H1 (cell line): ENCODE measurements around the gene MOB3B.

ENCODE experiments used
- CBX8 ChIP-seq: fragments of 300-800, 300-1000 bp; sonication (generic); IDR thresholded peaks from 2 replicates; pipeline ENCODE4 v1.7.1; 2016; ENCODE audit warnings: low read depth, low read length, borderline replicate concordance
- CHD7 ChIP-seq: fragments of 300-600 bp; sonication (generic); IDR thresholded peaks from 2 replicates; pipeline ENCODE4 v1.7.1; 2012; ENCODE audit warnings: low read length, moderate library complexity, mild to moderate bottlenecking, inconsistent platforms; ENCODE audit not compliant: insufficient replicate concordance
- HDAC2 ChIP-seq, 2 experiments: fragments of 300-600 bp in 1 of 2; sonication (generic) in 1 of 2; IDR thresholded peaks; 2 replicates each; pipeline ENCODE4 v1.6.1; 2011 to 2012; ENCODE audit warnings: low read depth in 2 of 2, low read length in 2 of 2, mild to moderate bottlenecking in 2 of 2, moderate library complexity in 2 of 2, borderline replicate concordance in 1 of 2, inconsistent platforms in 1 of 2
- MAX ChIP-seq: IDR thresholded peaks from 2 replicates; pipeline ENCODE4 v1.6.1; 2012; ENCODE audit warnings: inconsistent platforms
- PHF8 ChIP-seq: fragments of 200-600 bp; sonication (generic); conservative IDR thresholded peaks from 2 replicates; pipeline ENCODE4 v1.7.1; 2012; ENCODE audit warnings: low read depth, mild to moderate bottlenecking, inconsistent platforms, low read length, moderate library complexity
- POLR2A ChIP-seq, 2 experiments: IDR thresholded peaks; 1 replicate in 1 of 2; 2 replicates in 1 of 2; pipeline ENCODE4 v1.6.1; 2011; ENCODE audit warnings: low read depth in 2 of 2, low read length in 2 of 2, mild to moderate bottlenecking in 2 of 2; ENCODE audit errors: control extremely low read depth in 1 of 2
- RAD21 ChIP-seq, 2 experiments: IDR thresholded peaks in 1 of 2; conservative IDR thresholded peaks in 1 of 2; 2 replicates each; pipeline ENCODE4 v1.6.1; 2011; ENCODE audit warnings: low read depth in 2 of 2, low read length in 2 of 2, improper control_type of control experiment in 1 of 2, inconsistent platforms in 1 of 2, mild to moderate bottlenecking in 1 of 2, moderate library complexity in 1 of 2
- RFX5 ChIP-seq: IDR thresholded peaks from 2 replicates; pipeline ENCODE4 v1.6.1; 2011; ENCODE audit warnings: low read depth, low read length, improper control_type of control experiment, borderline replicate concordance
- SAP30 ChIP-seq: fragments of 300-600 bp; sonication (generic); IDR thresholded peaks from 2 replicates; pipeline ENCODE4 v1.7.1; 2012; ENCODE audit warnings: low read length, moderate library complexity, mild to moderate bottlenecking, inconsistent platforms; ENCODE audit not compliant: insufficient read depth, insufficient replicate concordance
- SRF ChIP-seq: IDR thresholded peaks from 2 replicates; pipeline ENCODE4 v1.6.1; 2011; ENCODE audit warnings: mild to moderate bottlenecking, low read depth, low read length, moderate library complexity
- TF ChIP-seq, protein P1 (sequence below), 3 experiments: IDR thresholded peaks; 1 replicate in 2 of 3; 2 replicates in 1 of 3; pipeline versions ENCODE4 v1.5.1 to v1.6.1; 2011; ENCODE audit warnings: low read length in 3 of 3, mild to moderate bottlenecking in 3 of 3, inconsistent platforms in 2 of 3, low read depth in 1 of 3, moderate library complexity in 1 of 3; ENCODE audit not compliant: insufficient read depth in 1 of 3; ENCODE audit errors: control extremely low read depth in 1 of 3
- TF ChIP-seq, protein P2 (sequence below): IDR thresholded peaks from 2 replicates; pipeline ENCODE4 v1.6.1; 2011; ENCODE audit warnings: low read length, improper control_type of control experiment

DNA sequence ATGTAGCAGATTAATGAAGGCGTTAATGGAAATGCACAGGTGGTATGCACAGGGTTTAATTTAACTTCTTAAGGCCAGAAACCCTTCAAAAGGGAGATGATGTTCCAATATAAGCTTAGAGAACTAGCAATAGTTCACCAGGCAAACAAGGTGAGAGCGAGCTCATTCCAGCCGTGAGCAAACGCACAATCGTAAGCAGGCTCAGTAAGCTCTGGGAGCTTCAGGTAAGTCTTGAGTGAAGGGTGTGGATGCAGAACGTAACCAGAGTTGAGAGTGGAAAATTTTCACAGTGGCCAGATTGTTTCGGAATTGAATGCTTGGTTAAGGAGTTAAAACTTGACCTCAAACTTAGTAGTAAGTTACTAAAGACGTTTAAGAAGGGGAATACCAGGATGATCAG, 238.3 kb downstream of the MOB3B start:
- TF ChIP-seq, protein P1, sequence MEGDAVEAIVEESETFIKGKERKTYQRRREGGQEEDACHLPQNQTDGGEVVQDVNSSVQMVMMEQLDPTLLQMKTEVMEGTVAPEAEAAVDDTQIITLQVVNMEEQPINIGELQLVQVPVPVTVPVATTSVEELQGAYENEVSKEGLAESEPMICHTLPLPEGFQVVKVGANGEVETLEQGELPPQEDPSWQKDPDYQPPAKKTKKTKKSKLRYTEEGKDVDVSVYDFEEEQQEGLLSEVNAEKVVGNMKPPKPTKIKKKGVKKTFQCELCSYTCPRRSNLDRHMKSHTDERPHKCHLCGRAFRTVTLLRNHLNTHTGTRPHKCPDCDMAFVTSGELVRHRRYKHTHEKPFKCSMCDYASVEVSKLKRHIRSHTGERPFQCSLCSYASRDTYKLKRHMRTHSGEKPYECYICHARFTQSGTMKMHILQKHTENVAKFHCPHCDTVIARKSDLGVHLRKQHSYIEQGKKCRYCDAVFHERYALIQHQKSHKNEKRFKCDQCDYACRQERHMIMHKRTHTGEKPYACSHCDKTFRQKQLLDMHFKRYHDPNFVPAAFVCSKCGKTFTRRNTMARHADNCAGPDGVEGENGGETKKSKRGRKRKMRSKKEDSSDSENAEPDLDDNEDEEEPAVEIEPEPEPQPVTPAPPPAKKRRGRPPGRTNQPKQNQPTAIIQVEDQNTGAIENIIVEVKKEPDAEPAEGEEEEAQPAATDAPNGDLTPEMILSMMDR (IDR thresholded peaks at IDR 0.05; ENCODE audit: control extremely low read depth in 1 of 3, insufficient read depth in 1 of 3, low read depth in 1 of 3, low read length in 3 of 3): no peak
- TF ChIP-seq CHD7: no peak
- no peak for TF ChIP-seq PHF8
- TF ChIP-seq CBX8: no peak
- TF ChIP-seq, protein P2, sequence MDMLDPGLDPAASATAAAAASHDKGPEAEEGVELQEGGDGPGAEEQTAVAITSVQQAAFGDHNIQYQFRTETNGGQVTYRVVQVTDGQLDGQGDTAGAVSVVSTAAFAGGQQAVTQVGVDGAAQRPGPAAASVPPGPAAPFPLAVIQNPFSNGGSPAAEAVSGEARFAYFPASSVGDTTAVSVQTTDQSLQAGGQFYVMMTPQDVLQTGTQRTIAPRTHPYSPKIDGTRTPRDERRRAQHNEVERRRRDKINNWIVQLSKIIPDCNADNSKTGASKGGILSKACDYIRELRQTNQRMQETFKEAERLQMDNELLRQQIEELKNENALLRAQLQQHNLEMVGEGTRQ: no peak
- TF ChIP-seq HDAC2 (IDR thresholded peaks at IDR 0.05; ENCODE audit: borderline replicate concordance in 1 of 2, low read depth in 2 of 2, low read length in 2 of 2): no peak
- TF ChIP-seq SRF: no peak
- TF ChIP-seq SAP30: no peak
- no peak for TF ChIP-seq MAX
- no peak for TF ChIP-seq RAD21 (IDR thresholded peaks at IDR 0.05 in 1 of 2, conservative IDR thresholded peaks at IDR 0.05 in 1 of 2; ENCODE audit: low read depth in 2 of 2, low read length in 2 of 2)
- no peak for TF ChIP-seq RFX5
- TF ChIP-seq POLR2A (IDR thresholded peaks at IDR 0.05; ENCODE audit: control extremely low read depth in 1 of 2, low read depth in 2 of 2, low read length in 2 of 2): no peak
